K562 (cell line): Measurements from ENCODE around the gene TSPAN18. TPM values are rescaled to one million over a fixed set of nuclear protein-coding genes. Genes with fewer than 3 reads are reported as not detected.
A peak's percentile ranks its signal among the peaks of the same experiment; 100 is the strongest.

Experiments used
- BHLHE40 ChIP-seq: IDR thresholded peaks from 2 replicates; pipeline ENCODE4 v1.6.1; 2011; ENCODE audit warnings: low read length, improper control_type of control experiment
- CREM ChIP-seq: IDR thresholded peaks from 2 replicates; pipeline ENCODE4 v1.6.1; 2014; ENCODE audit warnings: antibody characterized with exemption, low read depth
- CTBP1 ChIP-seq: fragments of 450-650 bp; IDR thresholded peaks from 2 replicates; pipeline ENCODE4 v1.6.1; 2016; ENCODE audit warnings: borderline replicate concordance
- CTCF ChIP-seq, 3 experiments: IDR thresholded peaks in 2 of 3; conservative IDR thresholded peaks in 1 of 3; 2 replicates each; pipeline ENCODE4 v1.5.1; 2011 to 2012; ENCODE audit warnings: low read length in 3 of 3, mild to moderate bottlenecking in 3 of 3, control low read depth in 2 of 3, improper control_type of control experiment in 1 of 3, inconsistent platforms in 1 of 3, low read depth in 1 of 3, mixed read lengths in 1 of 3, moderate library complexity in 1 of 3; ENCODE audit not compliant: insufficient read depth in 2 of 3
- MAFK ChIP-seq: IDR thresholded peaks from 2 replicates; pipeline ENCODE4 v1.6.1; 2011; ENCODE audit warnings: low read length, improper control_type of control experiment
- NR3C1 ChIP-seq: sonication (generic); formaldehyde crosslinking; IDR thresholded peaks from 2 replicates; pipeline ENCODE4 v1.8.1; 2022; ENCODE audit warnings: missing genetic modification reagents
- RB1 ChIP-seq: fragments of 450-650 bp; IDR thresholded peaks from 2 replicates; pipeline ENCODE4 v1.6.1; 2017; ENCODE audit warnings: low read depth, mild to moderate bottlenecking
- REST ChIP-seq, 2 experiments: fragments of 450-650 bp; formaldehyde crosslinking in 1 of 2; IDR thresholded peaks; 2 replicates each; pipeline versions ENCODE4 v1.4.0 to v1.6.1; 2014 to 2020; ENCODE audit warnings: mild to moderate bottlenecking in 2 of 2, borderline replicate concordance in 1 of 2, low read depth in 1 of 2
- SP1 ChIP-seq: sonication (generic); formaldehyde crosslinking; IDR thresholded peaks from 2 replicates; pipeline ENCODE4 v1.8.1; 2022; ENCODE audit warnings: mild to moderate bottlenecking, missing genetic modification reagents
- SRF ChIP-seq, 2 experiments: fragments of 250-450, 450-650 bp in 1 of 2; sonication (Bioruptor Pico) in 1 of 2; sonication (generic) in 1 of 2; formaldehyde crosslinking; IDR thresholded peaks; 2 replicates each; pipeline versions ENCODE4 v1.5.0 to v1.5.1; 2020 to 2022; ENCODE audit warnings: mild to moderate bottlenecking in 1 of 2, missing genetic modification reagents in 1 of 2
- TEAD1 ChIP-seq, 2 experiments: fragments of 450-650 bp in 1 of 2; sonication (generic) in 1 of 2; formaldehyde crosslinking; IDR thresholded peaks; 2 replicates each; pipeline versions ENCODE4 v1.4.0 to v1.8.0; 2020 to 2022; ENCODE audit warnings: mild to moderate bottlenecking in 2 of 2, missing genetic modification reagents in 1 of 2
- TEAD4 ChIP-seq, 2 experiments: sonication (generic) in 1 of 2; formaldehyde crosslinking in 1 of 2; IDR thresholded peaks; 2 replicates each; pipeline versions ENCODE4 v1.6.1 to v1.8.0; 2012 to 2022; ENCODE audit warnings: borderline replicate concordance in 1 of 2, inconsistent platforms in 1 of 2, low read length in 1 of 2, mild to moderate bottlenecking in 1 of 2, missing genetic modification reagents in 1 of 2
- polyA plus RNA-seq, 8 experiments: library from polyadenylated mRNA; depleted of rRNA in 4 of 8; stranded (reverse) in 5 of 8; unstranded in 3 of 8; fragments of >200 nt; fragmentation: Nextera tagmentation in 2 of 8; fragmentation: Illumina TruSeq in 1 of 8; extraction: Ambion mirVana in 2 of 8; extraction: Trizol in 1 of 8; gene quantifications; 2 replicates each; pipeline versions ENCODE4 v1.2.1 to v1.2.3, GENCODE V29; 2011 to 2014; ENCODE audit warnings: inconsistent platforms in 1 of 8, missing spikeins in 1 of 8
- total RNA-seq, 7 experiments: library from RNA; depleted of rRNA in 6 of 7; stranded (reverse); fragments of >200 nt in 6 of 7; fragmentation: Illumina TruSeq in 2 of 7; extraction: Trizol in 2 of 7; gene quantifications; 2 replicates each; pipeline versions ENCODE4 v1.2.1 to v1.2.3, GENCODE V29; 2011 to 2021; ENCODE audit warnings: low replicate concordance in 1 of 7
- TF ChIP-seq, protein P1 (sequence below): fragments of 450-650 bp; IDR thresholded peaks from 2 replicates; pipeline ENCODE4 v1.7.1; 2018; ENCODE audit warnings: mild to moderate bottlenecking, low read depth; ENCODE audit not compliant: partially characterized antibody

TSPAN18 gene
- total and polyA plus RNA-seq, 9 of the 15 experiments (the other 6 are each of a cell fraction or from before 2014, with no cell fraction given) = 0.17 to 0.35 (median 0.22) TPM; not detected in 4

GRCh38 chr11:44893846-44894617 lies 167.3 kb downstream of the TSPAN18 start (continued):
- TF ChIP-seq REST (IDR thresholded peaks at IDR 0.05; ENCODE audit: borderline replicate concordance) (peak; percentile 79), REST (CRISPR knock-in tag; IDR thresholded peaks at IDR 0.05; ENCODE audit: low read depth) (no peak), CTBP1 (peak; percentile 32; the same call in 1 of the 2 replicates), CREM (0 out of 2 replicates have a peak, but pooled peaks have one; percentile 39), SP1 (CRISPR knock-in tag) (0 out of 2 replicates have a peak, but pooled peaks have one; percentile 26), BHLHE40 (peak; percentile 13; the same call in 1 of the 2 replicates), RB1 (peak; percentile 46; the same call in 1 of the 2 replicates), TEAD1 (CRISPR knock-in tag; IDR thresholded peaks at IDR 0.05) (0 out of 4 replicates have a peak, but pooled peaks of 1 of the 2 experiments have one; percentile 39), TEAD4 (IDR thresholded peaks at IDR 0.05; ENCODE audit: low read length) (no peak), TEAD4 (CRISPR knock-in tag; IDR thresholded peaks at IDR 0.05; ENCODE audit: borderline replicate concordance) (no peak), SRF (CRISPR knock-in tag; IDR thresholded peaks at IDR 0.05) (no peak), CTCF (IDR thresholded peaks at IDR 0.05 in 2 of 3, conservative IDR thresholded peaks at IDR 0.05 in 1 of 3; ENCODE audit: insufficient read depth in 2 of 3, low read depth in 1 of 3, low read length in 3 of 3) (peak; percentile 90 to 92 (median 91)), MAFK (no peak), NR3C1 (CRISPR knock-in tag) (no peak)
- TF ChIP-seq, protein P1, sequence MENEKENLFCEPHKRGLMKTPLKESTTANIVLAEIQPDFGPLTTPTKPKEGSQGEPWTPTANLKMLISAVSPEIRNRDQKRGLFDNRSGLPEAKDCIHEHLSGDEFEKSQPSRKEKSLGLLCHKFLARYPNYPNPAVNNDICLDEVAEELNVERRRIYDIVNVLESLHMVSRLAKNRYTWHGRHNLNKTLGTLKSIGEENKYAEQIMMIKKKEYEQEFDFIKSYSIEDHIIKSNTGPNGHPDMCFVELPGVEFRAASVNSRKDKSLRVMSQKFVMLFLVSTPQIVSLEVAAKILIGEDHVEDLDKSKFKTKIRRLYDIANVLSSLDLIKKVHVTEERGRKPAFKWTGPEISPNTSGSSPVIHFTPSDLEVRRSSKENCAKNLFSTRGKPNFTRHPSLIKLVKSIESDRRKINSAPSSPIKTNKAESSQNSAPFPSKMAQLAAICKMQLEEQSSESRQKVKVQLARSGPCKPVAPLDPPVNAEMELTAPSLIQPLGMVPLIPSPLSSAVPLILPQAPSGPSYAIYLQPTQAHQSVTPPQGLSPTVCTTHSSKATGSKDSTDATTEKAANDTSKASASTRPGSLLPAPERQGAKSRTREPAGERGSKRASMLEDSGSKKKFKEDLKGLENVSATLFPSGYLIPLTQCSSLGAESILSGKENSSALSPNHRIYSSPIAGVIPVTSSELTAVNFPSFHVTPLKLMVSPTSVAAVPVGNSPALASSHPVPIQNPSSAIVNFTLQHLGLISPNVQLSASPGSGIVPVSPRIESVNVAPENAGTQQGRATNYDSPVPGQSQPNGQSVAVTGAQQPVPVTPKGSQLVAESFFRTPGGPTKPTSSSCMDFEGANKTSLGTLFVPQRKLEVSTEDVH = no peak
